H1 (cell line): ENCODE results near the gene BAD. TPM values are rescaled to one million over a fixed set of nuclear protein-coding genes. Genes with fewer than 3 reads are reported as not detected.

ENCODE experiments used
- CREB1 ChIP-seq: IDR thresholded peaks from 2 replicates; pipeline ENCODE4 v1.6.1; 2012; ENCODE audit warnings: inconsistent platforms
- TEAD4 ChIP-seq: IDR thresholded peaks from 2 replicates; pipeline ENCODE4 v1.6.1; 2012; ENCODE audit warnings: low read depth, low read length, inconsistent platforms, mixed read lengths
- YY1 ChIP-seq: IDR thresholded peaks from 2 replicates; pipeline ENCODE4 v1.6.1; 2011; ENCODE audit warnings: low read depth, mild to moderate bottlenecking, low read length
- polyA plus RNA-seq, 7 experiments: library from polyadenylated mRNA; depleted of rRNA in 3 of 7; stranded (reverse) in 5 of 7; unstranded in 2 of 7; fragments of >200 nt in 5 of 7; fragments of 200-250 nt in 2 of 7; gene quantifications; 1 replicate in 5 of 7; 2 replicates in 1 of 7; 4 replicates in 1 of 7; pipeline versions ENCODE4 v1.2.1 to v1.2.3, GENCODE V29; 2011 to 2013; ENCODE audit warnings: missing spikeins in 2 of 7, mixed read lengths in 2 of 7
- total RNA-seq: library from RNA; stranded (reverse); fragmentation: NEBNext Ultra II Directional; extraction: Animal tissue kit (Norgen Biotek cat#: 25700); gene quantifications from 2 replicates; pipeline ENCODE4 v1.2.1, GENCODE V29; 2021

Gene BAD
- total and polyA plus RNA-seq, 2 of the 8 experiments (the other 6 are each of a cell fraction or from before 2014, with no cell fraction given) = 23.1 to 33.7 TPM

GRCh38 chr11:64322925-64323260, 38.4 kb upstream of the BAD start (continued):
- no peak for TF ChIP-seq YY1
- TF ChIP-seq TEAD4 = no peak
- TF ChIP-seq CREB1 = no peak
- TF ChIP-seq, all 59 proteins: peak for 0
